Heart left ventricle (tissue), 13 donors: Measurements from ENCODE around the gene FYN.

Experiments used
- POLR2A ChIP-seq, 2 donors: fragments of 450-650 bp; IDR thresholded peaks; one replicate each; pipeline ENCODE4 v1.6.1; 2017; ENCODE audit warnings: antibody characterized with exemption in 2 of 2, mild to moderate bottlenecking in 2 of 2, moderate library complexity in 2 of 2
- TF ChIP-seq, protein P1 (sequence below), 12 donors: fragments of 200-600 bp; sonication (generic) in 4 of 12; IDR thresholded peaks; one replicate each; pipeline versions ENCODE4 v1.5.0 to v1.8.0; 2018 to 2022; ENCODE audit warnings: antibody characterized with exemption in 12 of 12, mild to moderate bottlenecking in 5 of 12
- donor health status: ischemic (EF 13 %, LVEDD 7.1; RV severe dilation, severe dysfunction).
- donor health status: DM: no; HTN: yes; CAD: no.
- donor health status: DM: no; HTN: no; CAD: no.
- donor health status: ischemic (EF 25% LVEDD 6.9; RV normal size, moderate dysfunction).
- donor health status: ischemic (EF 25% LVEDD 5.7; RV mildly dilated, moderate dysfunction).
- donor health status: ischemic (EF 35%, LVEDD 5.7; RV mildly dilated, moderate dysfunction).
- donor health status: nonischemic (EF 11% LVEDD 7.7; RV severe dilation, severe dysfunction).
- donor health status: DM: yes; HTN: yes; CAD: no.
- donor health status: PGD.
- donor health status: ischemic (EF 29% LVEDD 5.4; RV normal size, mild dysfunction).
- donor health status: nonischemic (EF 23%, LVEDD 6.1; RV moderate dilation, normal function).

DNA sequence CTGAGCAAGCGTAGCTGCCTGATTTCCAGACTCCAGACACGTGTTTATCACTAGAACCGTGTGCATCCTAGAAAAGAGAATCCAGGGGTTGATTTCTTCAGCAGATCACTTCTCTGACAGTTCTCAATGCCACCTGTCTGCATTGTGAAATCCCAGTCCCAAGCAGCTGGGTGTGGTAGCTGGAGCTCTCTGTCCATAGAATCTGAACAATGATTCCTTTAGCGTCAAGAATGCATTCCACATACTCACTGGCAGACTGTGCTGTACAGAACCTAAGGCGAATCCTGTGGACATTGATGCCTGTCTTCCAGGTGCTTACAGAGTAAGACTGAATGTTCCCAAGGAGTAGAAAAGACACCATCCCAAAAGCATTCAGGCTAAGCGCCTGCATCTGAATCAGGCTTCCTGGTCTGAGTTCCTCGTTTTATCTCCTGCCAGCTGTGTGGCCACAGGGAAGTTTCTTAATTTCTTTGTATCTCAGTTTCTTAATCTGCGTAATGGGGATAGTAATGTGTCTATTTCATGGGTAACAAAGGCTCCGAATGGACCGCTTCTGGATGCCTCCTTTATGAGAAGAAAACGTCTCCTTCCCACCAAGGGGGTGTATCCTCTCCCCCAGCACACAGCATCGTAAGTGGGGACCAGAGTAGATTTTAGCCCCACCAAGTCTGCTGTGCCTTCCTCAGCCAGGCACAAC is 257.2 kb downstream of the FYN start:
- TF ChIP-seq, protein P1, sequence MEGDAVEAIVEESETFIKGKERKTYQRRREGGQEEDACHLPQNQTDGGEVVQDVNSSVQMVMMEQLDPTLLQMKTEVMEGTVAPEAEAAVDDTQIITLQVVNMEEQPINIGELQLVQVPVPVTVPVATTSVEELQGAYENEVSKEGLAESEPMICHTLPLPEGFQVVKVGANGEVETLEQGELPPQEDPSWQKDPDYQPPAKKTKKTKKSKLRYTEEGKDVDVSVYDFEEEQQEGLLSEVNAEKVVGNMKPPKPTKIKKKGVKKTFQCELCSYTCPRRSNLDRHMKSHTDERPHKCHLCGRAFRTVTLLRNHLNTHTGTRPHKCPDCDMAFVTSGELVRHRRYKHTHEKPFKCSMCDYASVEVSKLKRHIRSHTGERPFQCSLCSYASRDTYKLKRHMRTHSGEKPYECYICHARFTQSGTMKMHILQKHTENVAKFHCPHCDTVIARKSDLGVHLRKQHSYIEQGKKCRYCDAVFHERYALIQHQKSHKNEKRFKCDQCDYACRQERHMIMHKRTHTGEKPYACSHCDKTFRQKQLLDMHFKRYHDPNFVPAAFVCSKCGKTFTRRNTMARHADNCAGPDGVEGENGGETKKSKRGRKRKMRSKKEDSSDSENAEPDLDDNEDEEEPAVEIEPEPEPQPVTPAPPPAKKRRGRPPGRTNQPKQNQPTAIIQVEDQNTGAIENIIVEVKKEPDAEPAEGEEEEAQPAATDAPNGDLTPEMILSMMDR (IDR thresholded peaks at IDR 0.05), result no peak
- TF ChIP-seq POLR2A (IDR thresholded peaks at IDR 0.05), result no peak
